CD14-positive monocyte (primary cell): Measurements from ENCODE around the gene INTS6. TPM values are rescaled to one million over a fixed set of nuclear protein-coding genes. Genes with fewer than 3 reads are reported as not detected.

Experiments
- DNase-seq, 3 donors: peaks; one replicate each; pipeline ENCODE4 v3.0.0-alpha.2; 2011 to 2022
- H2AFZ ChIP-seq: 2 replicates; pipeline ENCODE4 v1.6.0; 2012; ENCODE audit warnings: mild to moderate bottlenecking, low read depth, low read length, inconsistent platforms; ENCODE audit not compliant: insufficient read depth, poor library complexity, severe bottlenecking
- H3K27ac ChIP-seq, 2 donors: 1 replicate in 1 of 2; 2 replicates in 1 of 2; pipeline ENCODE4 v1.5.1; 2012 to 2013; ENCODE audit warnings: low read length in 2 of 2, control low read depth in 1 of 2, inconsistent platforms in 1 of 2, low read depth in 1 of 2, mild to moderate bottlenecking in 1 of 2
- H3K27me3 ChIP-seq, 2 donors: one replicate each; pipeline versions ENCODE4 v1.6.0 to v1.6.1; 2011 to 2013; ENCODE audit warnings: low read length in 2 of 2; ENCODE audit not compliant: control insufficient read depth in 2 of 2, insufficient read depth in 2 of 2
- H3K36me3 ChIP-seq, 2 donors: replicated peaks in 1 of 2; 1 replicate in 1 of 2; 2 replicates in 1 of 2; pipeline versions ENCODE4 v1.5.1 to v1.6.1; 2012 to 2013; ENCODE audit warnings: low read length in 2 of 2, control low read depth in 1 of 2, inconsistent platforms in 1 of 2, mild to moderate bottlenecking in 1 of 2; ENCODE audit not compliant: insufficient read depth in 2 of 2, control insufficient read depth in 1 of 2
- H3K4me1 ChIP-seq, 2 donors: 1 replicate in 1 of 2; 2 replicates in 1 of 2; pipeline versions ENCODE4 v1.5.1 to v1.6.1; 2012 to 2013; ENCODE audit warnings: low read length in 2 of 2, control low read depth in 1 of 2, inconsistent platforms in 1 of 2, mild to moderate bottlenecking in 1 of 2, moderate library complexity in 1 of 2; ENCODE audit not compliant: insufficient read depth in 2 of 2, control insufficient read depth in 1 of 2
- H3K4me2 ChIP-seq: replicated peaks from 2 replicates; pipeline ENCODE3; 2012; ENCODE audit warnings: low read length, moderate library complexity, mild to moderate bottlenecking; ENCODE audit not compliant: poor library complexity, severe bottlenecking; ENCODE audit errors: extremely low read depth
- H3K4me3 ChIP-seq, 3 experiments: fragments of 200-600 bp in 1 of 3; sonication (generic) in 1 of 3; replicated peaks in 1 of 3; 1 replicate in 2 of 3; 2 replicates in 1 of 3; pipeline ENCODE4 v1.5.1; 2011 to 2013; ENCODE audit warnings: low read length in 3 of 3, mild to moderate bottlenecking in 3 of 3, control low read depth in 2 of 3, low read depth in 2 of 3, inconsistent platforms in 1 of 3, moderate library complexity in 1 of 3
- H3K79me2 ChIP-seq: 2 replicates; pipeline ENCODE4 v1.6.0; 2012; ENCODE audit warnings: mild to moderate bottlenecking, control low read depth, inconsistent platforms, low read length, moderate library complexity; ENCODE audit not compliant: insufficient read depth
- H3K9ac ChIP-seq: 2 replicates; pipeline ENCODE4 v1.6.0; 2017; ENCODE audit warnings: low read length, mild to moderate bottlenecking; ENCODE audit not compliant: insufficient read depth, poor library complexity, severe bottlenecking
- H3K9me3 ChIP-seq, 2 donors: replicated peaks in 1 of 2; 1 replicate in 1 of 2; 2 replicates in 1 of 2; pipeline versions ENCODE4 v1.5.1 to v1.6.1; 2012 to 2013; ENCODE audit warnings: low read length in 2 of 2, control low read depth in 1 of 2; ENCODE audit not compliant: control insufficient read depth in 1 of 2, insufficient read depth in 1 of 2
- H4K20me1 ChIP-seq: 2 replicates; pipeline ENCODE4 v1.6.0; 2012; ENCODE audit warnings: mild to moderate bottlenecking, low read length, control low read depth, moderate library complexity; ENCODE audit not compliant: insufficient read depth
- H3K27ac Mint-ChIP-seq, 7 donors: one replicate each; pipeline ENCODE4 v1.8.0; 2020; ENCODE audit warnings: mild to moderate bottlenecking in 7 of 7, mixed read lengths in 7 of 7, moderate library complexity in 6 of 7, inconsistent platforms in 2 of 7
- H3K27me3 Mint-ChIP-seq, 3 donors: one replicate each; pipeline ENCODE4 v1.8.0; 2021 to 2022; ENCODE audit warnings: low read depth in 3 of 3, mild to moderate bottlenecking in 3 of 3, mixed read lengths in 3 of 3, moderate library complexity in 3 of 3, inconsistent platforms in 1 of 3
- H3K36me3 Mint-ChIP-seq, 2 donors: one replicate each; pipeline ENCODE4 v1.8.0; 2020; ENCODE audit warnings: mixed read lengths in 2 of 2, inconsistent platforms in 1 of 2, mild to moderate bottlenecking in 1 of 2
- H3K4me1 Mint-ChIP-seq: one replicate; pipeline ENCODE4 v1.8.0; 2020; ENCODE audit warnings: mild to moderate bottlenecking, mixed read lengths
- H3K4me3 Mint-ChIP-seq, 2 donors: one replicate each; pipeline ENCODE4 v1.8.0; 2020; ENCODE audit warnings: mild to moderate bottlenecking in 2 of 2, mixed read lengths in 2 of 2, moderate library complexity in 1 of 2
- H3K9me3 Mint-ChIP-seq, 7 donors: one replicate each; pipeline ENCODE4 v1.8.0; 2020 to 2022; ENCODE audit warnings: mixed read lengths in 7 of 7, mild to moderate bottlenecking in 6 of 7, moderate library complexity in 6 of 7, inconsistent platforms in 2 of 7
- WGBS: methylation state at CpG from one replicate; pipeline ENCODE4 v1.1.5; 2013; ENCODE audit warnings: missing lambda C conversion rate; ENCODE audit not compliant: insufficient coverage; 5-methylcytosine and 5-hydroxymethylcytosine counted together
- intact Hi-C, 2 donors: fragments of 100-400 bp; cut with micrococcal nuclease; formaldehyde crosslinking; loops; one replicate each; pipeline versions ENCODE4 v1.15.0 to v1.15.1; 2023
- polyA plus RNA-seq, 3 donors: library from polyadenylated mRNA; depleted of rRNA in 1 of 3; unstranded in 2 of 3; stranded (reverse) in 1 of 3; fragments of 300-500 nt in 2 of 3; fragments of >200 nt in 1 of 3; fragmentation: Illumina TruSeq in 2 of 3; gene quantifications; 1 replicate in 2 of 3; 2 replicates in 1 of 3; pipeline ENCODE4 v1.2.3, GENCODE V29; 2012 to 2021
- TF ChIP-seq, protein P1 (sequence below): fragments of 200-600 bp; IDR thresholded peaks from one replicate; pipeline ENCODE4 v1.8.0; 2022; ENCODE audit warnings: antibody characterized with exemption, mild to moderate bottlenecking

Gene INTS6
- polyA plus RNA-seq, 3 donors: 10.8 to 13.2 (median 11.6) TPM

DNA sequence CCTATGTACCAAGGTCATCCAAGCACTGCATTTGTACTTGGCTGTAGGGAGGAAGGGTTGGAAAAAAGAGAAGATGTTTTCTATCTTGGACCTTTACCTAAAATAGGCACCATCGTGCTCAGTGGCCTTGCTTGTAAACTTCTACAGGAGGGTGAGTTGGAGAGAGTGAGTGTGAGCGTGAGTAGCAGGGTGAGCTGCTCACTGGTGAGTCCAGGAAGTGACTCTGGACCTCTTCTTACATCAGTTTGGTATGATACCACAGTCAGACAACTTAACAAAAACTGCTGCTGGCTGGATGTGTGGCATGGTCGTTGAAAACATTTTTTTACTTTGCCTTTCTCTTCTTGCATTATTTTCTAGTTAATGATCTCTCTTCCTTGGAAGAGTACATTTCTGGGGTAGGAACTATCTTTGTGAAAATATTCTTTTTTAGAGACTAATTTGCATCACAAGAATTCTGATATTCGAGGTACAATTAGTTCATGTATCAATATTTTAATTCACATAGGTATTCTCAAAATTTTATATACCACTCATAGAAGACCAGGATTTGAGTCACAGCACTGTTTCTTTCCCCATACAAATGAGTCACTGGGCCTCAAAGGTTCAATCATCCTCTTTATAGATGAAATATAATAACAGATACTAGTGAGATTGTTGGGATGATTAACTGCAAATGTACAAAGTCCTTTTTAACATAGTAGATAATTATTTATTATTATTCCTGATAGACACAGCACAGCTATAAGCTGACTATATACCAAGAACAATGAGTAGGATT, 112.7 kb downstream of the INTS6 start:
- no peaks in the 10 kb centered on the region for H3K36me3 Mint-ChIP-seq
- Histone ChIP-seq H3K4me3 (no peak overlapping the region), H2AFZ (no peak overlapping the region), H3K36me3 (no peaks in the 10 kb centered on the region), H3K27me3 (no peaks in the 10 kb centered on the region), H3K9me3 (no peaks in the 10 kb centered on the region), H3K27ac (no peak overlapping the region), H3K79me2 (no peaks in the 10 kb centered on the region), H3K4me2 (no peak overlapping the region), H3K4me1 (no peaks in the 10 kb centered on the region), H4K20me1 (no peaks in the 10 kb centered on the region), H3K9ac (no peak overlapping the region)
- no peak overlapping the region for H3K4me3 Mint-ChIP-seq
- TF ChIP-seq, protein P1, sequence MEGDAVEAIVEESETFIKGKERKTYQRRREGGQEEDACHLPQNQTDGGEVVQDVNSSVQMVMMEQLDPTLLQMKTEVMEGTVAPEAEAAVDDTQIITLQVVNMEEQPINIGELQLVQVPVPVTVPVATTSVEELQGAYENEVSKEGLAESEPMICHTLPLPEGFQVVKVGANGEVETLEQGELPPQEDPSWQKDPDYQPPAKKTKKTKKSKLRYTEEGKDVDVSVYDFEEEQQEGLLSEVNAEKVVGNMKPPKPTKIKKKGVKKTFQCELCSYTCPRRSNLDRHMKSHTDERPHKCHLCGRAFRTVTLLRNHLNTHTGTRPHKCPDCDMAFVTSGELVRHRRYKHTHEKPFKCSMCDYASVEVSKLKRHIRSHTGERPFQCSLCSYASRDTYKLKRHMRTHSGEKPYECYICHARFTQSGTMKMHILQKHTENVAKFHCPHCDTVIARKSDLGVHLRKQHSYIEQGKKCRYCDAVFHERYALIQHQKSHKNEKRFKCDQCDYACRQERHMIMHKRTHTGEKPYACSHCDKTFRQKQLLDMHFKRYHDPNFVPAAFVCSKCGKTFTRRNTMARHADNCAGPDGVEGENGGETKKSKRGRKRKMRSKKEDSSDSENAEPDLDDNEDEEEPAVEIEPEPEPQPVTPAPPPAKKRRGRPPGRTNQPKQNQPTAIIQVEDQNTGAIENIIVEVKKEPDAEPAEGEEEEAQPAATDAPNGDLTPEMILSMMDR: no peak
- H3K27me3 Mint-ChIP-seq: peaks cover 0 to 3% (median 2%) of the 10 kb centered on the region in 3 donors
- no peaks in the 10 kb centered on the region for H3K9me3 Mint-ChIP-seq
- DNase-seq: no peak
- no peak overlapping the region for H3K27ac Mint-ChIP-seq
- peaks cover 9% of the 10 kb centered on the region for H3K4me1 Mint-ChIP-seq
- 100% methylated on average over 1 of the region's 4 CpGs for WGBS
- intact Hi-C loops: no loop called here

DNA sequence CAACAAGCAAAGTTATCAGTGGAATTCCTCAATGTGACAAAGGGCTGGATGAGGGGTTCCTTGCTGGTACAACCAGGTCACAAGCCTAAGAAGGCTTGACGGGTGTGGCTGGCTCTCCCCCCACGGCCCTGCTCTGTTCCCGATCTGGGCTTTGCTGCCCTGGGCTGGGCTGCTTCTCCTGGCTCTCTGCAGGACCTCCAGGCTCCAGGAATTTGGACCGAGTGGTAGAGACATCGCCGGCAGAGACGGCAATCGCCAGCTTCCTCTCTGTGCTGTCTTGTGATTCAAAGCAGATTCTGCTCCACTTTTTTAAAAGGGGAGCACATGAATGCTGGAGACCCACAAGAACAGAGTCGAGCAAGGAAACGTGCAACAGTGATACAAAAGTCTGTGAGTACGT, 113.5 kb downstream of the INTS6 start, which contains the start of gene SERPINE3:
SERPINE3 (plus strand) TSS at position 338 of the 400 bp plus-strand sequence. CDS start 1,401 bp downstream, outside the sequence.
- H3K9ac ChIP-seq: no peak within 1 kb of the TSS
- no peak within 1 kb of the TSS for H3K4me2 ChIP-seq
- H3K9me3 ChIP-seq: no peaks in the 10 kb centered on the region
- Mint-ChIP-seq H3K4me1 (peaks cover 9% of the 10 kb centered on the region), H3K9me3 (no peaks in the 10 kb centered on the region), H3K36me3 (no peaks in the 10 kb centered on the region), H3K27ac (no peak within 1 kb of the TSS), H3K4me3 (no peak within 1 kb of the TSS), H3K27me3 (peaks cover 0 to 3% (median 2%) of the 10 kb centered on the region in 3 donors)
- TF ChIP-seq, protein P1: no peak
- H2AFZ ChIP-seq: no peak within 1 kb of the TSS
- H3K27ac ChIP-seq: no peak within 1 kb of the TSS
- no peak for DNase-seq
- no peaks in the 10 kb centered on the region for H3K4me1 ChIP-seq
- H3K79me2 ChIP-seq: no peaks in the 10 kb centered on the region
- intact Hi-C loops: no loop called here
- H4K20me1 ChIP-seq: no peaks in the 10 kb centered on the region
- 94% methylated on average over 11 of the region's 11 CpGs for WGBS
- no peaks in the 10 kb centered on the region for H3K27me3 ChIP-seq
- no peak within 1 kb of the TSS for H3K4me3 ChIP-seq
- H3K36me3 ChIP-seq: no peaks in the 10 kb centered on the region
